ENCODE results near the gene IRF4. TPM values are rescaled to one million over a fixed set of nuclear protein-coding genes. Genes with fewer than 3 reads are reported as not detected.

The IRF4 gene
- total RNA-seq, 3 donors from 2014 or later: 9.1 to 25.2 (median 13.0) TPM

- Histone ChIP-seq H3K9me3 (peaks cover 0 to 5% of the 10 kb centered on the region in 2 donors), H3K27ac (no peak overlapping the region), H3K4me1 (no peaks in the 10 kb centered on the region), H3K4me3 (no peak overlapping the region), H3K36me3 (no peaks in the 10 kb centered on the region), H3K27me3 (peaks cover 0 to 6% of the 10 kb centered on the region in 2 donors)
- no peak for DNase-seq (ENCODE audit: low spot score in 2 of 2)
- TF ChIP-seq POLR2AphosphoS5 (IDR thresholded peaks at IDR 0.05) (no peak), POLR2A (IDR thresholded peaks at IDR 0.05) (no peak), CTCF (IDR thresholded peaks at IDR 0.05) (no peak)
- intact Hi-C loops (cut with DNase I; ENCODE audit: low total_unique reads): no loop called here
These were observed 55.1 kb downstream of the IRF4 start for GRCh38 chr6:446418-447366.

DNA sequence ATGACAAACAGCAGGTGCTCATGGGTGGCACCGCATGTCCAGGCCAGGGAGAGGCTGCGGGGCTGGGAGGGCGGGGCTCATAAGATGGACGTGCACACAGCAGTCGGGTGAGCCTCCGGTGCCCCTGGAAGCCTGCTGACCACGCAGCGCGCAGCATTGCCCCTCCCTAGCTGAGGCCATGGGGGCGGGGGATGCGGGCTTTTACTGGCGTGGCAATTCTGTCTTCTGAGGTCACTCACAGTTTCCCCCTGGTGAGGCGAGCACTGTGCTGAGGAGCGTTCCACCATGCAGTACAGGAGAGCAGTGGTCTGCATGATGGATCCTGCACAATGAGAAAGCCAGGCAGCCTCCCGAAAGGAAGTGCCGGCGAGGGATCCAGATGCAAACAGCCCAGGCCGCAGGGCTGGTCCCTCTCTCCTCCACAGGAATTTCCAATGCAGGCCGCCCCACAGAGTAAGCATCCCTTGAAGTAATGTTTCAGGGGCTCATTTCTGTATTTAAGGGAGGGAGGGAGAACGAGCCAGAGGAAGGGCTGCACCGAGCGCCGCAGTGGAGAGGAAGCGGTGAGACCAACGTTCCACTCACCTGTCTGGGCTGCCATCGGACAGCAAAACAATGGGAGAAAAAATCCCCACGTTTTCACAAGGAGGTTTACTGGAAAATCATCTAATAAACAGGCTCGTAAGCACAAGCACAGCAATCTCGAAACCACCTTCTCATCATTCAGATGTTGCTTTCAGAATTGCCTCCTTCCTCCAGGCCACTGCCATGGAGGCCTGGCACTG is 56.0 kb downstream of the IRF4 start:
- Histone ChIP-seq H3K4me3 (no peak overlapping the region), H3K4me1 (no peaks in the 10 kb centered on the region), H3K36me3 (no peaks in the 10 kb centered on the region), H3K9me3 (peaks cover 0 to 5% of the 10 kb centered on the region in 2 donors), H3K27ac (no peak overlapping the region), H3K27me3 (peaks cover 0 to 7% of the 10 kb centered on the region in 2 donors)
- TF ChIP-seq POLR2AphosphoS5 (IDR thresholded peaks at IDR 0.05) (no peak), POLR2A (IDR thresholded peaks at IDR 0.05) (no peak), CTCF (IDR thresholded peaks at IDR 0.05) (no peak)
- no peak for DNase-seq (ENCODE audit: low spot score in 2 of 2)
- intact Hi-C loops (cut with DNase I; ENCODE audit: low total_unique reads): no loop called here

GRCh38 chr6:448296-449056 is 56.9 kb downstream of the IRF4 start:
- intact Hi-C loops (cut with DNase I; ENCODE audit: low total_unique reads): no loop called here
- no peak overlapping the region for H3K4me3 ChIP-seq
- H3K36me3 ChIP-seq: no peaks in the 10 kb centered on the region
- no peak overlapping the region for H3K27ac ChIP-seq
- H3K9me3 ChIP-seq: peaks cover 0 to 5% of the 10 kb centered on the region in 2 donors
- no peak for DNase-seq (ENCODE audit: low spot score in 2 of 2)
- TF ChIP-seq POLR2A (IDR thresholded peaks at IDR 0.05) (no peak), CTCF (IDR thresholded peaks at IDR 0.05) (no peak), POLR2AphosphoS5 (IDR thresholded peaks at IDR 0.05) (no peak)
- H3K27me3 ChIP-seq: peaks cover 0 to 8% of the 10 kb centered on the region in 2 donors
- H3K4me1 ChIP-seq: no peaks in the 10 kb centered on the region

DNA sequence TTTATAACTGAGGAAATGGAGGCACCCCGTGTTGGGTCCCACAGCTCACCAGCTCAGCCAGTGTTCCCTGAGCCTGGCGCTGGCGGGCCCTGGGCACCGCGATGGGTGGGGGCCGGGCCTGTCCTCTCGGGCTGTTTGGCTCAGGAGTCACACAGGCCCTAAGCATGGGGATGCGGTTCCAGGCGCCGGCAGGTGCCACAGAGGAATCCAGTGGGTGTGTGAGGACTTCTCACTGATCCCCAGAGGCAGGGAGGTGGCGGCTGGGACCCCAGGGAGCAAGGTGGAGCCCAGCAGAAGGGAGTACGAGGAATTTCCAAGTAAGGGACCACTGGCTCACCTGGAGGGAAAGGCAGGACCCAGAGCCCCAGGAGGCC is 57.5 kb downstream of the IRF4 start:
- no peak for DNase-seq (ENCODE audit: low spot score in 2 of 2)
- no peaks in the 10 kb centered on the region for H3K4me1 ChIP-seq
- TF ChIP-seq CTCF (IDR thresholded peaks at IDR 0.05) (no peak), POLR2A (IDR thresholded peaks at IDR 0.05) (no peak), POLR2AphosphoS5 (IDR thresholded peaks at IDR 0.05) (no peak)
- no peak overlapping the region for H3K27ac ChIP-seq
- H3K4me3 ChIP-seq: no peak overlapping the region
- peaks cover 0 to 4% of the 10 kb centered on the region in 2 donors for H3K27me3 ChIP-seq
- intact Hi-C loops (cut with DNase I; ENCODE audit: low total_unique reads): no loop called here
- H3K36me3 ChIP-seq: no peaks in the 10 kb centered on the region
- H3K9me3 ChIP-seq: peaks cover 0 to 5% of the 10 kb centered on the region in 2 donors

All from breast epithelium (tissue), 4 donors.